Activated gamma-delta T cell treated with anti-CD3 and anti-CD28 coated beads, Interleukin-2, amount 50 U/mL, for 16 hours (primary cell): ENCODE data around the gene NDNF.

Source experiments
- DNase-seq: peaks from one replicate; pipeline ENCODE4 v3.0.0-alpha.2; 2020; ENCODE audit warnings: low read depth

The NDNF gene

DNA sequence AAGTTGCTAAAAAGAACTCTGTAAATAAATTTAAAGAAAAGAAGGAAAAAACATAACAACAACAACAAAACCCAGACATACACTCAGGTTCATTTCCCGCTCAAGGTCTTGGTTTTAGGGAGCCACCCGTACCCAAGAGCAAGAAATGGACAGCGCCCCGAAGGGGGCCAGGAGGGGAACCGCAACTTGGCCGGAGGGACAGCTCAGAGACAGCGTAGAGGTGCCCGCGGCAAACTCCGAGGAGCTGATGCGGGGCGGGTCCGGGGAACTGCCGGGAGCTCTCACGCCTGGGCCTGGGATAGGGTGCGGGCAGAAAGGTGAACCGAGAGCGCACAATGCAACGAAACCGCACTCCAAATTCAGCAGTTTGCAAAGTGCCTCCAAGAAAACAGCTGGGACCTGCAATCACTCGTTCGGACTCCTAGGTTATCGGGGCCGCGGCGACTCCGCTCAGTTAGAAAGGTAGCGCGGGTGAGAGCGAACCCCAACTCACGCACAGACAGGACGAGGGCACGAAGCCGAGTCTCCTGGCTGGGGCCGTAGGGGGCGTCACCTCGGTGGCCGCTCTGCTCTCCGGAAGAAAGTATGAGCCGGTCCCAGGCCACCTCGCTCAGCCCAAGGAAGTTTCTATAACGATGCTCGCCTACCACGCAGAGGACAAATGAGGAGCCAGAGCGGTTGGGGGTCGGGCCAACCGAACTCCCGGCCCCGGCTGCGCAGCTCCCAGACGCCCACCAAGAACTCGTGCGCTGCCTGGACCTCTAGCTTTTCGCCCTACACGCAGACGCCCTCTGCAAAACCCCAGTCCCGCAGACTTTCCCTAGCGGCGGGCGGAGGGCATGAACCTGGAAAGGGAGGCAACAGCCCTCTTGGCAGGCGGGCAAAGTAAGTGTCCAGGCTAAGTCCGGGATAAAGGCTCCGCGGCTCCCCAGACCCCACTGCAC is 1.4 kb downstream of the NDNF start:
- peak; percentile 1 for DNase-seq

DNA sequence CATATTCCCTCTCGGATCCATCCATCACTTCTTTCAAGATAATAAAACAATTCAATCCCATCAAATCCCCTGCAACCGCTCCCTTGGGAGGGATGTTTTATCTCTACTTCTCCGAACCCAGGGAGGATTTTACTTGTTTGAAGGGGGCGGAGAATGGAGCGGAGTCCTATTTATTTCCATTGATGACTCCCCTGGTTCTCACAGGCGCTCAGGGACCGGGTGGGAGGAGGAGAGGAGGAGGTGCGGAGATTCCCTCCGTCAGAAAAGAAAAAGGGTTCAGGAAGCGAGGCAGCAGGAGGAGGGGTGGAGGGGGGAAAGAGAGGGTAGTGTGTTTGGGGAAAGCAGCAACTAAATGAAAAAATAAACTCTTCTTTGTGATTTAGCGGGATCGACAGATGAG is 2.1 kb downstream of the NDNF start:
- no peak for DNase-seq

DNA sequence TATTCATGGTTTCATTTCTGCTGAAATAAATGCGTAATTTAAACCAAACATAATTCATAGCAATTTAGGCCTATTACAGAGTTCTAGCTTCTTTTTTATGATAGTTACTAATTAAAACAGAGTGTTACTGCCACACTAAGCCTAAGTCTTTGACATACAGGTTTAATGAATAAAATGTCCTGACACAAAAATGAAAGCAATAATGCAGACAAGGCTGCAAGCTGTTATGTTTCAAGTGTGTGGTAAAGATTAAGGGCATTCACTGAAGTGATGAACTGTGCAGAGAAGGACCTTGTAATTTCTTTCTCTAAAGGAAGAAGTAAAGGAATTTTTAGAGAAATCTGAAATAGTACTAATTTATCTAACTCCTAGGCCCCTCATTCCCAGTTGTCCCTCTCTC is 2.9 kb downstream of the NDNF start:
- DNase-seq, result no peak

DNA sequence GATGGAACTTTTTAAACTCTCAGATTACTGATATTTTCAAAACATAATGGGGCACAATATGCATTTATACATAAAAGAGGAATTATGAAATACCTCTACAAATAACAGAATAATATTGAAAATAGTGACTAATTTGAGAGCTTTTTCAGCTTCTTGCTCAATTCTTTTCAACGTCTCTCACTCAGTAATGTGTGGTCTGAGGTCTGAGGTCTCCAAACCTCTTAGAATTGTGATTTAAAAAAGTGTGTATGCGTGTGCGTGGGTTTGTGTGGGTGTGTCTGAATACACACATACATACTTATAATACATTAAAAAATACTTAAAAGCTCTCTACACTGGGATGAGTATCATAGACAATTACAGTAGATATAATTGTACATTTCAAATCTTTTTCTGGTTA is 7.9 kb downstream of the NDNF start:
- DNase-seq, result no peak

DNA sequence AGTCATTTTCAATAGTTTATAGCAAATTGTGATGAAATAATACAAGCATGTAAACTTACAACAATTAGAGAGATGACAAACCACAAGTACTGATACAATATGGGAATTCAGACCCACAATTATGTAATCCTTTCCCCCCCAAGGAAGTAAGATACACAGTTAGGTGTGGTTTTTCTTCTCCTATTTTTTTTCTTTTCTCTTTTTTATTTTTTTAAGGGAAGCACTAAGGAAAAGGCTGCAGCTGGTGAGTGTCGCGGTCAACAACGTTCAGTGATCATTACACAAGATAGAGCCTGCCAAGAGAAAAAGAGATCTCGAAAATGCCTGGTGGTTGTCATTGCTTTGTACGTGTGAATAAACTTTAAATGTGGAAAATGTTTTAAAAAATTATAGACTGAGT is 9.8 kb downstream of the NDNF start:
- DNase-seq, result no peak

DNA sequence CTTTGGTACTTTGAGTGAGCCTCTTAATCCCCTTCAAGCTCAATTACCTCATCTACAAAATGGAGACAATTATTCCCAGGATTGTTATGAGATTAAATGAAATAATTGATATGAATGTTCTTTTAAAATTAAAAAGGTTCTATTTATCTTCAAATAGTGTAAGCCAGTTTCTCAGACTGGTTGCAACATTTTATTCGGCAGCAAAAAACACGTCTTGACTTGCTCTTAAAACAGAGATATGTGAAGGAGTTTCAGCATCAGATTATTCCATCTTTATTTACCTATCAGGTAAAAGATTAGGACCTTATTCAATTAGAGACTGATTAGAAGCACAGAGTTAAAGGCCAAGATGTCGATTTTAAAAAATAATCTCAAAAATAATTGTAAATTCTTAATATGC is 10.5 kb downstream of the NDNF start:
- no peak for DNase-seq

DNA sequence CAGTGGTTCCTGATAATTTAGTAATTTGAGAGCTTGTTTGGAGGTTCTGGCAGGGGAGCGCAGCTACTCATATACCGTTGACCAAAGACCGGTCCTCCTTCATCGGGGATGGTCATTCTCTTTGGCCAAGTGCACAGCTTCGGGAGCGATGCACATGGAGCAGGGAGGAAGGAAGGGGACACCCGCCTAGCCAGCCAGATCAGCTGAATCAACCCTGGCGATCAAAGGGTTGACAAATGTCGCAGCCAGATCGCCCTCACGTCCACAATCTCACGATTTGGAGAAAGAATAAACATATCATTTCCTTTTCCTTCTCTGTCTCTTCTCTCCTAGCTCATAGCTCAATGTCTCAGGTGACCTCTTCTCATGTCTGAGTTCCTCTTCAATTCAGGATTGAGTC is 11.1 kb downstream of the NDNF start:
- no peak for DNase-seq

DNA sequence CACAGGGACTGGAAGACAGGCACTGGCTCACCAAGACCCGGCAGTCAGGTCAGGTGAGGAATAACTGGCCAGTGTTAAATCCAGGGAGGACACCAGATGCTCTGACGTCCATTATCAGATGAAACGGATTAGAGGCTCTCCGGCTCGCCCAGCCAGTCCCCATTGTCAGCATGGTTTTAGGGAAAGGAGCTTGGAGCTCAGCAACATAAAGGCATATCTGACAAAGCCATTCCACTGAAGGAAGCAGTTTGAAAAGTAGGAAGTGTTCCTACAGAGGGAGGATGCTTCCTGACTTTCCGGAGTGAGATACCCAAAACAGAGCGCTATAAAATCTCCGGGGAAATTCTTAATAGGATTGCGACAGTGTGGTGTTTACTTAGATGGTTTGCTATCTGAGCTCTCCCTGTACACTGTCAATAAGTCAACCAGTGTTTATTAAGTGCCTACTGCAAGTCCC is 14.8 kb downstream of the NDNF start:
- DNase-seq, result no peak

DNA sequence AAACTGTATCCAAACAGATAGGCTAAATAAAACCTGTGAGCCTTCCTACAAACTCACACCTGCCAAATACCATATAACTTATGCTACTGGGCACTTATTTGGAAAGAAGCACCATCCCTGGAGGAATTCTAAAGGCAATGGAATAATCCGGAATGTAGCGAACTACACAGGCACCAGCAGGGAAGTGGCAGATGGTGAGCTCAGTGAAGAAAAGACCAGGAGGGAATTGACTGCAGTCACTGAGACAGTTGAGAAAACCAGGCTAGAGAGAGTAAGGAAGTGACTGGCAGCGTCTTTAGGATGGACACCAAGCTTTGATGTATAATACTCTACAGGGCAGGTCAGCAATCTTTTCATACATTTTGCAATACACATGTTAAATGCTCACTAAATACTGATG is 16.3 kb downstream of the NDNF start:
- no peak for DNase-seq

DNA sequence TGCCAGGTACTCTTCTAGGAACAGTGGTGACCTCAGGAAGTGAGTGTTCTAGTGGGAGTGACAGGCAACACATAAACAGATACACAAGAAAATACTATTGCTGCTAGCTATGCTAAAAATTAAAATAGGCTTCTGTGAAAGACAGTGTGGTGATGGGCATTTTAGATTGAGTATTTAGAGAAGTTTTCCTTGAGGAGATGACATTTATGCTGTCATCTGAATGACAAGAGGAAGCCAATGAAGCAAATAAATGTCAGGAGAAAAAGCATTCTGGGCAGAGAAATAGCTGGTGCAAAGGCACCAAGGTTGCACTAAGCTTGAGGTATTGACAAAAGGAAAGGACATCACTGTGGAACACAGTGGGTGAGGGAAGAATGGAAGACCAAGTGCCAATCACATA is 18.0 kb downstream of the NDNF start:
- no peak for DNase-seq

DNA sequence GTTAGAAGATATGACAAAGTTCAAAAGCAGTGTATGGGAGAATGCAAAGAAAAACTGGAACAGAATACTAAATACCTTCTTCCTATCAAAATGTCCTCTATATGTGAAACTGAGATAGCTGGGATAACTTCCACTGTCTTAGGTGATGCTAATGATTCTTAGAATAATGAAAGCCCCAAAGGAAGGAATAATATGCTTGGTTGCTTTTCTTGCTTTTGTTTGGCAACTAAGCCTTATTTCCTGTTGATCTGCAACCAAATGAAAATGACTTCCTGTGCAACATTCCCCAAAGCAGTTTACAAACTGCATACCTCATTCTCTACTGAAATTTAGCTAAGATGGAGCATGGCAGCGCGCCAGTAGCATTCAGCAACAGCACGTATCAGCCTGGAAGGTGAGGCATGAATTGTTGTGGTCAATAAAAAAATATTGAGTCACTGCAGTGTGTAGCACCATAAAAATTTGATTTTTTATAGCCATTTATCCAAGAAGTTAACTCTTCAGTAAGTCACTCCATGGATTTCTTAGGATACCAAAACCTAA is 18.7 kb downstream of the NDNF start:
- DNase-seq, result no peak

DNA sequence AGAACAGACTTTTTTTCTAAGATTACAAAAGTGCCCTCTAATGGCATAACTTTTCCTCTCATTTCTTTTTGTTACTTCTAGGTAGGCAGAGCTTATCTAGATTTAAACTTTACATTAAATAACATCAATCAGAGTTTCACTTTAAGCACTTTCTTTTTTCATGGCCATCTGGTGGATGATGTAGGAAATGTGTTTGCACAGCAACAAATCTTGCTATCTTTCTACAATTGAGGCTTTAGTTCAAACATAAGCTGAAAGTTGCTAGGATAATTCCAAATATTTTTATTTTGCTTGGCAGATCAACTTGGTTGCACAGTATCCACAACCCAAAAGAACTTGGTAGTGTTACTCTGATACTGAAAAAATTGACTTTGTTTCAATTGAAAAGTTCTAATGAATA is 22.0 kb downstream of the NDNF start:
- DNase-seq, result no peak

DNA sequence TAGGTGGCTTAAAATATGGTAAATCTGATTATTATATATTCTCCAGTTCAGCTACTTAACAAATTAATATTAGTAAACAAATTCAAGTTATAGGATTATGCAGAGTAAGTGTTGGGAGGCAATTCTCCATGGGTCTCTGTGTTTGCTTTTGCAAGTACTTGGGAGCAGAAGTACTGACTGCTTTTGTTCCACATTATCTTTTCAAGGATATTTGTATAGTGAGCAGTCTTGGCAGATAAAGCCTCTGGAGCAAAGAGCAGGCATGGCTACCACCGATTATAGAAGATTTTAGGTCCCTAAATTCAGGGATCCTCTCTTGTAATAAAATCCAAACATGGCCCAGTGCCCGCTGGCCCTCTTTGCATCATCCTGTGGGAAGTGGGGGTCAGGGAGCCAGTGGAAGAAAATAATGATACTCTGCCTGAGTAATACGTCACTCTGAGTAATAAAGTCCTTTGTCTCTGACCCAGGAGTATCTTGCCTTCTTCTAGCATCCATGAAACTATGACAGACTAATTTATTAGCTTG is 23.2 kb downstream of the NDNF start:
- no peak for DNase-seq

DNA sequence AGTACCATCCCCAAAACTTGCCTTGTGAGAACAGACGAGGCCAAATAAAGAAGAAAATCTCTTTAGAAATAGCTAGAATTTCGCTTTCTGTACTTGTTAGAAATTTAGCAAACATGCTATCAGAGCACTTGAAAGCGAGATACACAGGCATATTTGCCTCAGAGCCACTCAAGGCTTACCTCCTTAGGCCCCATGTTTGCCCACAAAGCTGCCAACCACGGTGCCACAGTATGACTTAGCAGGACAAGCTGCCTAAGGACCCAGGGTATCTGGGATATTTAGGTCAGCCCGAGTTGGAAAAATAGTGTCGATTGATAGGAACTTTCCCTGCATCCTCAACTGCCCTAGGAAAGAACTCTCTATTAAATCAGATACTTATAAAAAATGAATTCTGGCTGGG is 24.2 kb downstream of the NDNF start:
- DNase-seq, result no peak

DNA sequence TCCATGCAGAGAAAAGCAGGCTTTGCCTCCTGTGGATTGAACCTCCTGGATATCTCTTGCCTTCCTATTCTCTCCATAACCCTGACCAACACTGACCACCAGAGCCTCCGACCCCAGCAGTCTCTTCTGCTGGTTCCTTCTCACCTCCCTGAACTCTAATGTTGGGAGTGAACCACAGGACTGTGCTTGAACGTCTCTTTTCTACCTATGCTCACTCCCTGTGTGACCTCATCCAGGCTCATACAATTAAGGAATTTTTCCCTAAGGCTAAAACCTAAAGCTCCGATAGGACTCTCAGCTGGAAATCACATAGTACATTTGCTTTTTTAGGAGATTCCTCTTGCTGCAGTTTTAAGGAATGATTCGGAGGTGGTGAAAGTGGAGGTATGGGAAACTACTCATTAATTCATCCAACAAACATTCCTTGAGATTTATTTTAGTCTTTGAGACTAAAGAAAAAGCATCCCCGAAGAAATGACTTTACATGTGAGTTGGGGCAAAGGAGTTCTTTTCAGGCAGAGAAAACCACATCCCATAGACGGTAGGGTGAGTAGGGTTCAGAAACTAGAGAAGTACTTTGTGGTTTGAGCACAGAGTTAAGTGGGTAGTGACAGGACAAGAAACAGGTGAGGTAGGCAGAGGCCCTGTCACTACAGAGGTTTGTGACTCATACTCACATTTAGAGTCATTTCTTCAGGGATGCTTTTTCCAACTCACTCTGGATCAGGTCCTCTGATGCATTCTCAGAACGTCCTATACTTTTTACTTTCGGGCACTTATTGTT is 30.8 kb downstream of the NDNF start:
- DNase-seq, result no peak

DNA sequence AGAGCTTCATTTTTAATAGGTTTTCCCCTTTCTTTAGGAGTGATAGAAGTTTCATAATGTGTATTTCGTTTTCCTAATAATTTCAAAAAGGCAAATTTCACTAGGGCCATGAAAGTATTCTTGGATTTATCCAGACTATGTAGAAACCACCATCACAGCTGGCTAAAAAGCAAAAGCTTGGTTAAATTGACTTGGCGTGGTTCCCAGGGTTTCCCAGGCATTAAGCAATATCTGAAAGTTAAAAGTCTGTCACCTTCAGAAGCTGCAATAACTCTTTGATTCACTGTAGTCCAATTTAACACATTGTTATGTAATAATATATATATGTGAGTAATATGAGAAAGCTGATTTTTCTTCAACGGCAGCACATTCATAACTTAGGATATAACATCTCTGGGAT is 38.3 kb downstream of the NDNF start:
- no peak for DNase-seq

DNA sequence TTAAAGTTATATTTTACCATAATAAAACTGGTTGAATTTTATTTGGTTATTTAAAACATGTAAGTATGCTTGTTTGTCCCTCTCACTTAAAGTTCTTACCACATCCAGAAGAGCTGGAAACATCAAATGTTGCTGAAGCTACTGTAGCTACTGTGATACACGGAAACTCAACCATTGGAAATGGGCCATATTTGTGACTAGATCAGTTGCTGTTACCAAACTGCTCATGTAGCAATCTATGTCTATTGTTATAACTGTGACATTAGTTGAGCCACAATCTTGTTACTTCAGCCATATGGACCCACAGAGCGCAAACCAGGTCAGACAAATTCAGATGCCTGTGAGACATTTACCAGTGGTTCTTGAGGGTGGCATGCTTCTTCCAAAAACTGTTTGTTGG is 41.6 kb downstream of the NDNF start:
- no peak for DNase-seq

DNA sequence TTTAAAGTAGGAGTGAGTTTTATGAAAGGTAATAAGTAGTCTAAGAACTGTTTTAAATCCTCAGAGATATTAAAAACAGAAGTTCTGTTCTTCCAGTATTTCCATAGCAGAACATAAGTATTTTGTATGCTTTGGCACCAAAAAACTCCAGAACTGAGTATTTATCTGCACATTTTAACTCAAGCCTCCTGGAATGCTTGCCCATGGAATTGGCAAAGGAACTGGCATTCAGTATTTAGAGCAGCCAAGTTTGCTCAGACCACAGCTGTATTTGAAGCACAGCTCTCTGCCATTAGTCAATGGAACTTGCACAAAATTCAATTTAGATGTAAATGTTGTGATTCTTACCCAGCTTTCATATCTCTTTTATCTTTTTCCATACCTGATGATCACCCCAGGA is 42.2 kb downstream of the NDNF start:
- DNase-seq, result no peak

DNA sequence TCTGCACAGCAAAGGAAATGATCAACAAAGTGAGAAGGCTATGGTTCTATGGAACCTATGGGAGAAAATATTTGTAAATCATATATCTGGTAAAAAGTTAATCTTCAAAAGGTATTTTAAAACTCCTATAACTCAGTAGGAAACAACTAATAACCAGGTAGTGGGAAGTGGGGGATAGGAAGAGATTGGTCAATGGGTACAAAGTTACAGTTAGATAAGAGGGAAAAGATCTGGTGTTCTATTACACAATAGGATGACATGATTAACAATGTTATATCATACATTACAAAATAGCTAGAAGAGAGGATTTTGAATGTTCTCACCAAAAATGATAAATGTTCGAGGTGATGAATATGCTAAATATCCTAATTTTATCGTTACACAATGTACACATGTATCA is 46.3 kb downstream of the NDNF start:
- no peak for DNase-seq

DNA sequence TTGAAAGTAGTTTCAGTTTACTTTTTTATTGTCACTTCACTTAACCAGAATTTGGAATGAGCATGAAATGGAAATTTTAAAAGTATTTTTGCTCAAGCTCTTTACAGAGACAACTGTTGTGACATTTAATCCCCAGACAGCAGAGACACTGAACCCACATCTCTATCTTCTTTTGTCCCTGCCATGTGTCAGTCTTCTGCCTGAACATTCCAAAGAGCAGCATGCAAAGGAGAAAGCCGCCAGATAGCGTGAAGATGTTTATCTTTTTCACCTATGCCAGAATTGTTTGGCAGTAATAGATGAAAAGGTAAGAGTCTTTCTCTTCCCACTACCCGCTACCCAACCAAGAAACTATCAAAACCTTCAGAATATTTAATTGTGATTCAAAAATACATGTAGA is 46.8 kb downstream of the NDNF start:
- DNase-seq, result no peak

DNA sequence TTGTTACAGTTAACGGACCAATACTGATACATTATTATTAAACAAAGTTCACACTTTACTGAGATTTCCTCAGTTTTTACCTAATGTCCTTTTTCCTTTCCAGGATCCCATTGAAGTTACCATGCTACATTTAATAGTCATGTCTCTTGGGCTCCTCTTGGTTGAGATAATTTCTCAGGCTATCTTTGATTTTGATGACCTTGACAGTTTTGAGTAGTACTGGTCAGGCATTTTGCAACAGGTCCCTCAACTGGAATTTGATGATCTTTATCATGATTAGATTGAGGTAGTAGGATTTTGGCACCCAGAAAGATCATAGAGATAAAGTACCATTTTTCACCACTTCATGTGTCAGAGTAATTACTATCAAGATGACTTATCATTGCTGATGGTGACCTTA is 53.8 kb downstream of the NDNF start:
- no peak for DNase-seq

DNA sequence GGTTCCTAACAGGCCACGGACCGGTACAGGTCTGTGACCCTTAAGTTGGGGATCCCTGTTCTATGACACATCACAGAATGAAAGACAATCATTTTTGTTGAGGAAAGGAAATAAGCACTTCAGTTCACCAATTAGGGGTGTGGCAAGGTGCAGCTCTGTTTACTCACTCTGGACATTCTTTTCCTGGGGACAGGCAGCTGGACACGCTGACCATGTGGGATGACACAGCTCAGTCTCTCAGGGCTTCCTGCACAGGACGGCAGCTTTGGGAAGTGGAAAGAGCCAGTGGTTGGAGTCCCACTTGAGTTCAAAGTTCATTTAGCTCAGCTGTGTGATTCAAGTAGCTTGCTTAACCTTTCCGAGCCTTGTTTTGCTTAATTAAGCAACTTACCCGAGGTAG is 55.7 kb downstream of the NDNF start:
- no peak for DNase-seq

DNA sequence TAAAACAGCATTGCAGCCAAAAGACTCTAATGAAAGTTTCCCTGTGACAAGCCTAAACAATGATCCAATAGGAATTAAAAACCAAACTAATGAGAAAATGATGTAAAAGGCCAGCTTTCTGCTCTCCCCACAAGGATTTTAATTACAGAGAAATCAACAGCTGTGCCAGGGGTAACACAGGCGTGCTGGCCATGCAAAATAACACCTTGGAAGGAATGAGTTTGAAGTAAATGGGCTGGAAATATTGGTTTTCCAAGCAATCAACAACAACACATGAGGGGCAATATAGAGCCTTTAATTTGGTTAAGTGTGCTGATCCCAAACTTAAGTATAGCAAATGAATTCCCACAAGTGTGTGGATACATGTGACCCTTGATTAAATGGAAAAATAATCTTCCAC is 56.9 kb downstream of the NDNF start:
- DNase-seq, result no peak
